Right lobe of liver (tissue), 4 donors: ENCODE measurements around the gene MAEA.

ENCODE experiments used
- CTCF ChIP-seq, 4 donors: fragments of 200-600 bp in 3 of 4; fragments of 450-650 bp in 1 of 4; IDR thresholded peaks; one replicate each; pipeline versions ENCODE4 v1.5.1 to v1.8.0; 2016 to 2022; ENCODE audit warnings: antibody characterized with exemption in 4 of 4, mild to moderate bottlenecking in 2 of 4
- POLR2A ChIP-seq: fragments of 450-650 bp; IDR thresholded peaks from one replicate; pipeline ENCODE4 v1.6.1; 2017; ENCODE audit warnings: antibody characterized with exemption, mild to moderate bottlenecking
- donor health status: DM: no; HTN: no; CAD: no.
- donor health status: DM: no; HTN: no; CAD: no.
- donor health status: DM: no; HTN: yes; CAD: no.

DNA sequence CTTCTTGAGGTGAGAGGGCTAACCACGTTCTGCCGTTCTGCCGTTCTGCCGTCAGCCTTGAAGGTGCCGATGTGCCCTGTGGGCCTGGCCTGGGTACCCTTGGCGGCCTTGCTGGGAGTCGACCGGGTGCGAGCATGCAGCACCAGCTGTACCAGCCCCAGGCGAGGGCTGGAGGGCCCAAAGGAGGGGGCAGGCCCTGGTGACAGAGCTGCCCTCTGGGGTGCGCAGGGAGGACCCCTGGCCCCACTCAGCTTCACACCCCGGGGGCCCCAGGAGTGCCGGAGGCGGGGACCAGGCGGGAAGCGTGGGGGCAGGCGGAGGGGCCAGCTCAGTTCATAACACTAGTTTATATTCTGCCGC is 79.4 kb downstream of the MAEA start:
- TF ChIP-seq POLR2A (no peak), CTCF (IDR thresholded peaks at IDR 0.05) (no peak)
